Activated CD4-positive, CD25-positive, alpha-beta regulatory T cell treated with anti-CD3 and anti-CD28 coated beads, Interleukin-2, amount 50 U/mL, for 24 hours (primary cell): ENCODE measurements around the gene ADM2.

Source experiments
- ATAC-seq, 2 donors: fragments of 150-1000 bp; cut with Tn5 transposase; one replicate each; pipeline ENCODE4 v1.10.0; 2021; ENCODE audit warnings: mild to moderate bottlenecking in 1 of 2, moderate library complexity in 1 of 2

The ADM2 gene

GRCh38 chr22:50445880-50446707 is 35.2 kb upstream of the ADM2 start:
- ATAC-seq = no peak

GRCh38 chr22:50446708-50447575 is 34.4 kb upstream of the ADM2 start:
- no peak for ATAC-seq

GRCh38 chr22:50447576-50448551 is 33.5 kb upstream of the ADM2 start:
- ATAC-seq = no peak

GRCh38 chr22:50452649-50453048 is 28.7 kb upstream of the ADM2 start:
- ATAC-seq = no peak

- no peak for ATAC-seq
Observed at GRCh38 chr22:50454556-50455075, 26.7 kb upstream of the ADM2 start.

GRCh38 chr22:50455201-50455600 is 26.1 kb upstream of the ADM2 start:
- no peak for ATAC-seq

GRCh38 chr22:50456026-50456425 is 25.3 kb upstream of the ADM2 start:
- ATAC-seq = no peak

GRCh38 chr22:50456466-50457234 is 24.7 kb upstream of the ADM2 start:
- ATAC-seq = peak in 1 of 2 donors; percentile 28

GRCh38 chr22:50459016-50459415 is 22.3 kb upstream of the ADM2 start:
- ATAC-seq = no peak

GRCh38 chr22:50459496-50460140 is 21.7 kb upstream of the ADM2 start:
- ATAC-seq = no peak

- no peak for ATAC-seq
Observed at GRCh38 chr22:50460938-50461337, 20.4 kb upstream of the ADM2 start.

- ATAC-seq = no peak
Observed at GRCh38 chr22:50461536-50461935, 19.8 kb upstream of the ADM2 start.

GRCh38 chr22:50461979-50462540 is 19.3 kb upstream of the ADM2 start:
- no peak for ATAC-seq

GRCh38 chr22:50463188-50463900 is 18.0 kb upstream of the ADM2 start:
- ATAC-seq = no peak

- ATAC-seq = no peak
Observed at GRCh38 chr22:50464451-50464850, 16.9 kb upstream of the ADM2 start.

GRCh38 chr22:50465066-50465930 is 16.0 kb upstream of the ADM2 start:
- no peak for ATAC-seq

GRCh38 chr22:50467341-50467740 is 14.0 kb upstream of the ADM2 start:
- ATAC-seq = no peak

GRCh38 chr22:50467773-50468440 is 13.4 kb upstream of the ADM2 start:
- no peak for ATAC-seq
